Cardiac fibroblast (primary cell): Measurements from ENCODE around the gene DIAPH3.

Source experiments
- DNase-seq, 2 donors: peaks; one replicate each; pipeline versions ENCODE4 v3.0.0 to v3.0.0-alpha.2; 2010; ENCODE audit warnings: low read depth in 2 of 2
- H3K4me3 ChIP-seq, 2 donors: replicated peaks in 1 of 2; 1 replicate in 1 of 2; 2 replicates in 1 of 2; pipeline ENCODE4 v1.5.1; 2011; ENCODE audit warnings: low read depth in 2 of 2, low read length in 2 of 2, mild to moderate bottlenecking in 2 of 2, moderate library complexity in 1 of 2
- CTCF ChIP-seq: IDR thresholded peaks from one replicate; pipeline ENCODE4 v1.5.1; 2011; ENCODE audit warnings: low read depth, mild to moderate bottlenecking, low read length, inconsistent platforms

The DIAPH3 gene

GRCh38 chr13:60182907-60183306, 19.2 kb upstream of the DIAPH3 start:
- DNase-seq: no peak
- TF ChIP-seq CTCF: no peak
- no peak overlapping the region for H3K4me3 ChIP-seq

GRCh38 chr13:60178327-60178726, 14.6 kb upstream of the DIAPH3 start:
- H3K4me3 ChIP-seq: no peak overlapping the region
- no peak for TF ChIP-seq CTCF
- no peak for DNase-seq

GRCh38 chr13:60175571-60175970, 11.8 kb upstream of the DIAPH3 start:
- H3K4me3 ChIP-seq: no peak overlapping the region
- DNase-seq: no peak
- TF ChIP-seq CTCF: no peak

- no peak for TF ChIP-seq CTCF
- no peak for DNase-seq
- no peak overlapping the region for H3K4me3 ChIP-seq
These were observed 10.4 kb upstream of the DIAPH3 start for GRCh38 chr13:60174113-60174512.

GRCh38 chr13:60172111-60172510, 8.4 kb upstream of the DIAPH3 start:
- no peak for TF ChIP-seq CTCF
- no peak for DNase-seq
- H3K4me3 ChIP-seq: no peak overlapping the region

GRCh38 chr13:60170414-60170813, 6.7 kb upstream of the DIAPH3 start:
- H3K4me3 ChIP-seq: no peak overlapping the region
- TF ChIP-seq CTCF: no peak
- DNase-seq: no peak

GRCh38 chr13:60169239-60170031, 5.7 kb upstream of the DIAPH3 start:
- no peak for DNase-seq
- no peak overlapping the region for H3K4me3 ChIP-seq
- TF ChIP-seq CTCF: no peak
